IMR-90 (cell line): ENCODE data around the gene ADRA1B. TPM values are rescaled to one million over a fixed set of nuclear protein-coding genes. Genes with fewer than 3 reads are reported as not detected.

Source experiments
- ATAC-seq: fragments of 200-7000 bp; cut with Tn5 transposase; 2 replicates; pipeline ENCODE4 v1.9.1; 2020; ENCODE audit warnings: low read depth, mild to moderate bottlenecking, moderate library complexity
- BruUV-seq: library from RNA; stranded (reverse); fragments of 400-500 nt; replicated peaks from 2 replicates; lab custom pipeline; 2021; lab: Mats Ljungman, UMichigan
- CTCF ChIA-PET: fragments of 300-600 bp; formaldehyde crosslinking; extraction: SDS; loops from one replicate; lab custom pipeline; 2021; ENCODE audit warnings: antibody characterized with exemption; lab: Yijun Ruan, JAX
- POLR2A ChIA-PET: fragments of 300-600 bp; sonication (Branson Sonifier 250); formaldehyde crosslinking; loops from one replicate; lab custom pipeline; 2022; ENCODE audit warnings: antibody characterized with exemption; ENCODE audit not compliant: unreplicated experiment; lab: Charles Lee
- DNase-seq: peaks from one replicate; pipeline ENCODE4 v3.0.0; 2013
- H2AFZ ChIP-seq: replicated peaks from 2 replicates; pipeline ENCODE3; 2013; ENCODE audit warnings: low read length, mild to moderate bottlenecking; ENCODE audit not compliant: poor library complexity
- H2AK5ac ChIP-seq: 2 replicates; pipeline ENCODE4 v1.6.1; 2013; ENCODE audit warnings: low read depth, low read length, inconsistent platforms
- H2AK9ac ChIP-seq: replicated peaks from 2 replicates; pipeline ENCODE3; 2013; ENCODE audit warnings: mild to moderate bottlenecking, low read depth, low read length, moderate library complexity; ENCODE audit not compliant: poor library complexity
- H2BK120ac ChIP-seq: 2 replicates; pipeline ENCODE4 v1.6.1; 2013; ENCODE audit warnings: low read depth, low read length, inconsistent platforms
- H2BK15ac ChIP-seq: 3 replicates; pipeline ENCODE4 v1.6.1; 2013; ENCODE audit warnings: low read depth, low read length, inconsistent platforms
- H2BK20ac ChIP-seq: 2 replicates; pipeline ENCODE4 v1.6.1; 2013; ENCODE audit warnings: low read depth, mild to moderate bottlenecking, inconsistent platforms, low read length, moderate library complexity
- H2BK5ac ChIP-seq: 2 replicates; pipeline ENCODE4 v1.6.1; 2013; ENCODE audit warnings: mild to moderate bottlenecking, low read depth, low read length, inconsistent platforms; ENCODE audit not compliant: poor library complexity, severe bottlenecking
- H3K14ac ChIP-seq: replicated peaks from 2 replicates; pipeline ENCODE4 v1.6.1; 2013; ENCODE audit warnings: low read depth, low read length, inconsistent platforms
- H3K18ac ChIP-seq: 2 replicates; pipeline ENCODE4 v1.6.1; 2013; ENCODE audit warnings: low read depth, low read length, control low read depth
- H3K23ac ChIP-seq: 2 replicates; pipeline ENCODE4 v1.6.1; 2013; ENCODE audit warnings: low read depth, low read length, inconsistent platforms
- H3K27ac ChIP-seq: 2 replicates; pipeline ENCODE4 v1.5.1; 2013; ENCODE audit warnings: mild to moderate bottlenecking, control low read depth, low read length; ENCODE audit not compliant: insufficient read depth
- H3K27me3 ChIP-seq: 2 replicates; pipeline ENCODE4 v1.6.1; 2013; ENCODE audit warnings: low read length; ENCODE audit not compliant: control insufficient read depth, insufficient read depth
- H3K36me3 ChIP-seq: 2 replicates; pipeline ENCODE4 v1.6.1; 2013; ENCODE audit warnings: low read length, mixed read lengths; ENCODE audit not compliant: control insufficient read depth, insufficient read depth
- H3K4ac ChIP-seq: 2 replicates; pipeline ENCODE4 v1.6.1; 2013; ENCODE audit warnings: low read depth, low read length, inconsistent platforms
- H3K4me1 ChIP-seq: 2 replicates; pipeline ENCODE4 v1.6.1; 2013; ENCODE audit warnings: low read length, mixed read lengths; ENCODE audit not compliant: control insufficient read depth, insufficient read depth
- H3K4me2 ChIP-seq: 2 replicates; pipeline ENCODE4 v1.6.1; 2013; ENCODE audit warnings: low read depth, mild to moderate bottlenecking, control low read depth, low read length, moderate library complexity
- H3K4me3 ChIP-seq: 2 replicates; pipeline ENCODE4 v1.5.1; 2013; ENCODE audit warnings: low read depth, mild to moderate bottlenecking, control low read depth, low read length, moderate library complexity; ENCODE audit not compliant: insufficient read depth
- H3K56ac ChIP-seq: 2 replicates; pipeline ENCODE4 v1.6.1; 2013; ENCODE audit warnings: low read length, inconsistent platforms; ENCODE audit not compliant: insufficient read depth; ENCODE audit errors: extremely low read depth
- H3K79me1 ChIP-seq, 2 experiments: 2 replicates each; pipeline ENCODE4 v1.6.1; 2013; ENCODE audit warnings: low read length in 2 of 2, inconsistent platforms in 1 of 2, low read depth in 1 of 2
- H3K9ac ChIP-seq: 2 replicates; pipeline ENCODE4 v1.6.1; 2013; ENCODE audit warnings: low read depth, low read length, control low read depth
- H3K9me1 ChIP-seq: 2 replicates; pipeline ENCODE4 v1.6.1; 2013; ENCODE audit warnings: low read length, inconsistent platforms; ENCODE audit not compliant: insufficient read depth
- H3K9me3 ChIP-seq: 2 replicates; pipeline ENCODE4 v1.6.1; 2013; ENCODE audit warnings: low read length; ENCODE audit not compliant: control insufficient read depth, insufficient read depth
- H4K20me1 ChIP-seq: 2 replicates; pipeline ENCODE4 v1.6.1; 2013; ENCODE audit warnings: low read length, inconsistent platforms; ENCODE audit not compliant: insufficient read depth
- H4K5ac ChIP-seq: 2 replicates; pipeline ENCODE4 v1.6.1; 2013; ENCODE audit warnings: mild to moderate bottlenecking, low read depth, low read length, control low read depth
- H4K8ac ChIP-seq, 2 experiments: 2 replicates each; pipeline ENCODE4 v1.6.1; 2013; ENCODE audit warnings: low read depth in 2 of 2, low read length in 2 of 2, control low read depth in 1 of 2, inconsistent platforms in 1 of 2
- H4K91ac ChIP-seq: 2 replicates; pipeline ENCODE4 v1.6.1; 2013; ENCODE audit warnings: low read depth, low read length, inconsistent platforms; ENCODE audit not compliant: insufficient read depth
- BHLHE40 ChIP-seq: fragments of 150-350 bp; IDR thresholded peaks from 2 replicates; pipeline ENCODE4 v1.6.1; 2016; ENCODE audit warnings: mild to moderate bottlenecking, low read depth, low read length
- CEBPB ChIP-seq: IDR thresholded peaks from 2 replicates; pipeline ENCODE4 v1.6.1; 2012; ENCODE audit warnings: low read depth, low read length, improper control_type of control experiment
- MAZ ChIP-seq: IDR thresholded peaks from 2 replicates; pipeline ENCODE4 v1.6.1; 2012; ENCODE audit warnings: low read depth, mild to moderate bottlenecking, low read length, improper control_type of control experiment, moderate library complexity, borderline replicate concordance
- RAD21 ChIP-seq: IDR thresholded peaks from 2 replicates; pipeline ENCODE4 v1.6.1; 2012; ENCODE audit warnings: low read length, improper control_type of control experiment
- RFX5 ChIP-seq: IDR thresholded peaks from 2 replicates; pipeline ENCODE4 v1.8.0; 2012; ENCODE audit warnings: low read depth, mild to moderate bottlenecking, low read length, moderate library complexity
- SMC3 ChIP-seq: fragments of 150-350 bp; IDR thresholded peaks from 2 replicates; pipeline ENCODE4 v1.6.1; 2016; ENCODE audit warnings: low read depth, mild to moderate bottlenecking, antibody characterized with exemption, low read length, moderate library complexity
- WGBS, 2 experiments: methylation state at CpG; one replicate each; pipeline versions ENCODE4 v1.1.5 to v1.1.7; 2013; ENCODE audit warnings: missing lambda C conversion rate in 2 of 2; ENCODE audit not compliant: insufficient read length in 1 of 2; ENCODE audit errors: extremely low coverage in 2 of 2; 5-methylcytosine and 5-hydroxymethylcytosine counted together
- dilution Hi-C: fragments of 300-500 bp; cut with HindIII; formaldehyde crosslinking; loops from one replicate; pipeline ENCODE4 v1.14.3; 2018; ENCODE audit warnings: low sequenced_read_pairs; ENCODE audit not compliant: unreplicated experiment
- in situ Hi-C: fragments of 300-500 bp; cut with MboI; formaldehyde crosslinking; loops from 3 replicates; pipeline ENCODE4 v1.14.3; 2019; ENCODE audit warnings: low sequenced_read_pairs, inconsistent platforms, mixed read lengths
- intact Hi-C: fragments of 100-400 bp; cut with micrococcal nuclease; formaldehyde crosslinking; loops from 2 replicates; pipeline ENCODE4 v1.10.0; 2022
- polyA plus RNA-seq, 3 experiments: library from polyadenylated mRNA; depleted of rRNA; stranded (reverse); fragments of >200 nt; gene quantifications; 2 replicates each; pipeline ENCODE4 v1.2.3, GENCODE V29; 2012; ENCODE audit warnings: low replicate concordance in 1 of 3
- total RNA-seq: library from RNA; depleted of rRNA; stranded (reverse); fragments of >200 nt; gene quantifications from 2 replicates; pipeline ENCODE4 v1.2.3, GENCODE V29; 2012
- TF ChIP-seq, protein P1 (sequence below): fragments of 150-350 bp; IDR thresholded peaks from 2 replicates; pipeline ENCODE4 v1.6.1; 2016; ENCODE audit warnings: low read depth, mild to moderate bottlenecking, low read length, moderate library complexity, borderline replicate concordance
- TF ChIP-seq, protein P2 (sequence below): fragments of 150-350 bp; IDR thresholded peaks from 2 replicates; pipeline ENCODE4 v1.6.1; 2017; ENCODE audit warnings: mild to moderate bottlenecking, antibody characterized with exemption, low read length, low read depth

Gene ADRA1B
- total and polyA plus RNA-seq, 2 of the 4 experiments (the other 2 are of a cell fraction): 0.18 to 1.5 TPM

DNA sequence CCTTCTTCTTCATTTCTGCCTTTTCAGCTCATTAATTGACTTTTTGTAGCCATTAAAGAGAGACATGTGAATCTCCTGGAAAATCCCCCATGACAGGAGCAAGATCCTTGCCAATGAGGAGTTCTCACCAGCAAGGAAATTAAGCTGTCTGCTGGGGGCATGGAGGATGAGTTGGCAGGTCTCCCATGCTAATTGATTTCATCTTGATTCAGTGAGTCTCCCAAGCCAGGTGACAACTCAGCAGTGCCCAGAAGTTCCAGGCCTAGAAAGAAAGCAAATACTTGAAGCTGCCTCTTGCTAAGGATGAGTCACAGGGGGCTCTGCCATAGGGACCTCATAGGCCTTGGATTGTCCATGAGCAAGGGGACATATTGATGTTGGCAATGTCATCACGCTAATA is 30.0 kb upstream of the ADRA1B start:
- no peaks in the 10 kb centered on the region for H3K9me3 ChIP-seq
- H4K5ac ChIP-seq: no peak overlapping the region
- no peak overlapping the region for H3K4me2 ChIP-seq
- in situ Hi-C loops: no loop called here
- H4K91ac ChIP-seq: no peak overlapping the region
- no peak overlapping the region for H2BK120ac ChIP-seq
- no peaks in the 10 kb centered on the region for H4K20me1 ChIP-seq
- ChIA-PET CTCF (no interaction called here), POLR2A (no interaction called here)
- no peak overlapping the region for H3K56ac ChIP-seq
- ATAC-seq (no peak), DNase-seq (no peak)
- H3K18ac ChIP-seq: no peak overlapping the region
- intact Hi-C loops: no loop called here
- H3K79me1 ChIP-seq: no peaks in the 10 kb centered on the region
- no peak for TF ChIP-seq SMC3
- no peak for TF ChIP-seq CEBPB
- no peak for TF ChIP-seq RFX5
- TF ChIP-seq MAZ: no peak
- TF ChIP-seq, protein P1, sequence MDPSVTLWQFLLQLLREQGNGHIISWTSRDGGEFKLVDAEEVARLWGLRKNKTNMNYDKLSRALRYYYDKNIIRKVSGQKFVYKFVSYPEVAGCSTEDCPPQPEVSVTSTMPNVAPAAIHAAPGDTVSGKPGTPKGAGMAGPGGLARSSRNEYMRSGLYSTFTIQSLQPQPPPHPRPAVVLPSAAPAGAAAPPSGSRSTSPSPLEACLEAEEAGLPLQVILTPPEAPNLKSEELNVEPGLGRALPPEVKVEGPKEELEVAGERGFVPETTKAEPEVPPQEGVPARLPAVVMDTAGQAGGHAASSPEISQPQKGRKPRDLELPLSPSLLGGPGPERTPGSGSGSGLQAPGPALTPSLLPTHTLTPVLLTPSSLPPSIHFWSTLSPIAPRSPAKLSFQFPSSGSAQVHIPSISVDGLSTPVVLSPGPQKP: no peak
- TF ChIP-seq, protein P2, sequence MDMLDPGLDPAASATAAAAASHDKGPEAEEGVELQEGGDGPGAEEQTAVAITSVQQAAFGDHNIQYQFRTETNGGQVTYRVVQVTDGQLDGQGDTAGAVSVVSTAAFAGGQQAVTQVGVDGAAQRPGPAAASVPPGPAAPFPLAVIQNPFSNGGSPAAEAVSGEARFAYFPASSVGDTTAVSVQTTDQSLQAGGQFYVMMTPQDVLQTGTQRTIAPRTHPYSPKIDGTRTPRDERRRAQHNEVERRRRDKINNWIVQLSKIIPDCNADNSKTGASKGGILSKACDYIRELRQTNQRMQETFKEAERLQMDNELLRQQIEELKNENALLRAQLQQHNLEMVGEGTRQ: no peak
- TF ChIP-seq BHLHE40: no peak
- no peak for TF ChIP-seq RAD21
- H2AK5ac ChIP-seq: no peak overlapping the region
- peaks cover 11% of the 10 kb centered on the region for H3K27me3 ChIP-seq
- H3K4me3 ChIP-seq: no peak overlapping the region
- peaks cover 1% of the 10 kb centered on the region; the same call in 1 of the 2 replicates for H3K9me1 ChIP-seq
- H3K23ac ChIP-seq: no peak overlapping the region
- no TSS peak for BruUV-seq
- no peak overlapping the region for H2BK15ac ChIP-seq
- H3K4me1 ChIP-seq: no peaks in the 10 kb centered on the region; the same call in 1 of the 2 replicates
- H3K4ac ChIP-seq: no peak overlapping the region
- H4K8ac ChIP-seq: no peak overlapping the region
- H3K14ac ChIP-seq: no peak overlapping the region
- no peak overlapping the region for H2BK5ac ChIP-seq
- H3K9ac ChIP-seq: no peak overlapping the region
- no peak overlapping the region for H2BK20ac ChIP-seq
- WGBS, 2 experiments: no CpG with 5 or more reads among the region's 1 CpG
- no peak overlapping the region for H2AFZ ChIP-seq
- H2AK9ac ChIP-seq: no peak overlapping the region
- H3K27ac ChIP-seq: no peak overlapping the region
- H3K36me3 ChIP-seq: no peaks in the 10 kb centered on the region
- dilution Hi-C loops: no loop called here
